HG03342 (cell line): ENCODE measurements around the gene ATG101.
A peak's percentile ranks its signal among the peaks of the same experiment; 100 is the strongest.
"Not testable (repeated sequence)": the region's sequence is repeated elsewhere in the genome, so short reads cannot be mapped to it uniquely, and the experiment has no call there.

Experiments
- ATAC-seq: cut with Tn5 transposase; IDR thresholded peaks from one replicate; pipeline ENCODE4 v1.9.1; 2021; ENCODE audit warnings: mild to moderate bottlenecking, moderate library complexity; ENCODE audit not compliant: unreplicated experiment

ATG101 gene

GRCh38 chr12:52097045-52097666 lies 27.4 kb downstream of the ATG101 start:
- ATAC-seq, result no peak

GRCh38 chr12:52104431-52105089 lies 34.8 kb downstream of the ATG101 start:
- not testable (repeated sequence) for ATAC-seq

- not testable (repeated sequence) for ATAC-seq
These were observed 46.7 kb downstream of the ATG101 start for GRCh38 chr12:52116222-52117125.

- ATAC-seq, result peak; percentile 28
These were observed 48.2 kb downstream of the ATG101 start for GRCh38 chr12:52117806-52118475.

GRCh38 chr12:52119398-52120254 lies 49.8 kb downstream of the ATG101 start:
- ATAC-seq, result no peak

- no peak for ATAC-seq
These were observed 51.4 kb downstream of the ATG101 start for GRCh38 chr12:52120951-52121823.

- ATAC-seq, result no peak
These were observed 52.2 kb downstream of the ATG101 start for GRCh38 chr12:52121824-52122539.

GRCh38 chr12:52122540-52122871 lies 52.7 kb downstream of the ATG101 start:
- ATAC-seq, result no peak

- ATAC-seq, result no peak
These were observed 53.1 kb downstream of the ATG101 start for GRCh38 chr12:52122904-52123303.

- ATAC-seq, result no peak
These were observed 53.9 kb downstream of the ATG101 start for GRCh38 chr12:52123487-52124186.

- no peak for ATAC-seq
These were observed 55.7 kb downstream of the ATG101 start for GRCh38 chr12:52125476-52125900.

GRCh38 chr12:52126050-52126604 lies 56.3 kb downstream of the ATG101 start:
- no peak for ATAC-seq
